ENCODE measurements around the gene LMO1.
A peak's percentile ranks its signal among the peaks of the same experiment; 100 is the strongest.

LMO1 gene

DNA sequence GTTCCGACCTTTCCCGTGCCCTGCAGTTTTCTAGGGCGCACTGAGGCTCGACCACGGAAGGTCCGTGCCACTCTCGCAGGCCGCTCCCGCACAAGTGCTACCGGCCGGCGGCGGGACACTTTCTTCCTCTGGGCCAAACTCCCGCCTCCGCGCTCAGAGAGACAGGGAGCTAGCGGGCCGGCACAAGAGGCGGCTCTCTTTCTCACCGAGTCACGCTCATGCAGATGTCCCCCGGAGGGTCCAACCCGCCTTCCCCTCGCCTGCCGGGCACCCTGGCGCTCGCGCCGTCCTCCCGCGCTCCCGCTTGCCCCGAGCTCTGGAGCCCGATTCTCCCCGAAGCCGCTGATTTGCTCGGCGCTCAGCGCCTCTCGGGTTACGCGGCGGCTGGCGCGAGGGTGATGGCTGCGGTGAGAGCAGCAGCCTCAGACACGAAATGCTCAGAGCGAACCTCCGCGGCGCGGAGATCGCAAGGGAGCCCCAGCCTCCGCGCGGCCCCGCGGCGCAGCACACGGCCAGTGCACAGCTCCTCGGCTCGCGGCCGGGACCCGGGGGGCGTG lies 1.0 kb downstream of the LMO1 start:
- Histone ChIP-seq H3K36me3 (ENCODE audit: control insufficient read depth in 1 of 2, insufficient read depth in 2 of 2, low read length in 2 of 2) (no peaks in the 10 kb centered on the region), H2AK5ac (ENCODE audit: low read length) (no peak overlapping the region), H4K12ac (ENCODE audit: low read depth, low read length) (no peak overlapping the region), H2BK120ac (ENCODE audit: insufficient read depth, low read length, poor library complexity) (no peak overlapping the region), H3K79me1 (ENCODE audit: low read length) (no peaks in the 10 kb centered on the region), H3K4me2 (ENCODE audit: low read length) (peak overlapping the region; percentile 90), H3K27ac (ENCODE audit: low read depth, low read length) (no peak overlapping the region), H3K4ac (ENCODE audit: low read depth, low read length) (no peak overlapping the region), H4K8ac (ENCODE audit: low read depth, low read length) (no peak overlapping the region), H3K4me3 (ENCODE audit: low read depth, low read length) (peak overlapping the region; percentile 68), H2AFZ (ENCODE audit: insufficient read depth, low read length, poor library complexity) (peak overlapping the region; percentile 6), H3K18ac (ENCODE audit: low read length) (no peak overlapping the region), H4K91ac (ENCODE audit: low read depth, low read length) (peak overlapping the region; percentile 30), H3K4me1 (ENCODE audit: control insufficient read depth in 1 of 2, insufficient read depth in 2 of 2, low read length in 2 of 2) (peaks cover under 1 to 7% of the 10 kb centered on the region in 2 experiments), H3K9me3 (ENCODE audit: insufficient read depth, low read depth, low read length) (peaks cover 4% of the 10 kb centered on the region), H2BK12ac (ENCODE audit: low read length) (no peak overlapping the region), H3K27me3 (ENCODE audit: insufficient read depth, low read length) (peaks cover 15% of the 10 kb centered on the region), H3K79me2 (ENCODE audit: control insufficient read depth, insufficient read depth, low read length, poor library complexity) (no peaks in the 10 kb centered on the region), H3K23ac (ENCODE audit: low read length) (no peak overlapping the region), H2BK5ac (ENCODE audit: low read depth, low read length, poor library complexity) (no peak overlapping the region), H3K14ac (ENCODE audit: low read length) (no peak overlapping the region), H3K9ac (ENCODE audit: low read length) (no peak overlapping the region)
- DNase-seq, result peak in 1 of 2 donors; percentile 46
- whole genome bisulfite sequencing (ENCODE audit: extremely low coverage, insufficient coverage, insufficient read length), result no CpG with 5 or more reads among the region's 66 CpGs

GRCh38 chr11:8261921-8262551 lies 1.6 kb downstream of the LMO1 start:
- H3K79me1 ChIP-seq (ENCODE audit: low read length), result no peaks in the 10 kb centered on the region
- no peak overlapping the region for H4K91ac ChIP-seq (ENCODE audit: low read depth, low read length)
- H3K4ac ChIP-seq (ENCODE audit: low read depth, low read length), result no peak overlapping the region
- no peak overlapping the region for H2BK12ac ChIP-seq (ENCODE audit: low read length)
- no peak overlapping the region for H2AK5ac ChIP-seq (ENCODE audit: low read length)
- peak overlapping the region; percentile 38 for H3K4me3 ChIP-seq (ENCODE audit: low read depth, low read length)
- H3K27ac ChIP-seq (ENCODE audit: low read depth, low read length), result no peak overlapping the region
- no peak overlapping the region for H3K23ac ChIP-seq (ENCODE audit: low read length)
- peak; percentile 50 to 75 for DNase-seq
- no peak overlapping the region for H4K12ac ChIP-seq (ENCODE audit: low read depth, low read length)
- H2AFZ ChIP-seq (ENCODE audit: insufficient read depth, low read length, poor library complexity), result no peak overlapping the region
- no peak overlapping the region for H2BK120ac ChIP-seq (ENCODE audit: insufficient read depth, low read length, poor library complexity)
- peak overlapping the region; percentile 5 for H3K18ac ChIP-seq (ENCODE audit: low read length)
- no peaks in the 10 kb centered on the region for H3K36me3 ChIP-seq (ENCODE audit: control insufficient read depth in 1 of 2, insufficient read depth in 2 of 2, low read length in 2 of 2)
- H2BK5ac ChIP-seq (ENCODE audit: low read depth, low read length, poor library complexity), result no peak overlapping the region
- no peak overlapping the region for H3K14ac ChIP-seq (ENCODE audit: low read length)
- no CpG with 5 or more reads among the region's 12 CpGs for WGBS (ENCODE audit: extremely low coverage, insufficient coverage, insufficient read length)
- H3K4me1 ChIP-seq (ENCODE audit: control insufficient read depth in 1 of 2, insufficient read depth in 2 of 2, low read length in 2 of 2), result peaks cover 0 to 6% of the 10 kb centered on the region in 2 experiments
- no peak overlapping the region for H4K8ac ChIP-seq (ENCODE audit: low read depth, low read length)
- H3K9ac ChIP-seq (ENCODE audit: low read length), result no peak overlapping the region
- H3K79me2 ChIP-seq (ENCODE audit: control insufficient read depth, insufficient read depth, low read length, poor library complexity), result no peaks in the 10 kb centered on the region
- peak overlapping the region; percentile 90 for H3K4me2 ChIP-seq (ENCODE audit: low read length)
- H3K9me3 ChIP-seq (ENCODE audit: insufficient read depth, low read depth, low read length), result peaks cover 4% of the 10 kb centered on the region
- peaks cover 9% of the 10 kb centered on the region for H3K27me3 ChIP-seq (ENCODE audit: insufficient read depth, low read length)

- H3K27ac ChIP-seq (ENCODE audit: low read depth, low read length), result no peak overlapping the region
- H3K23ac ChIP-seq (ENCODE audit: low read length), result no peak overlapping the region
- no peak overlapping the region for H3K4me2 ChIP-seq (ENCODE audit: low read length)
- H3K79me2 ChIP-seq (ENCODE audit: control insufficient read depth, insufficient read depth, low read length, poor library complexity), result no peaks in the 10 kb centered on the region
- H2BK12ac ChIP-seq (ENCODE audit: low read length), result no peak overlapping the region
- H3K4me3 ChIP-seq (ENCODE audit: low read depth, low read length), result no peak overlapping the region
- H3K27me3 ChIP-seq (ENCODE audit: insufficient read depth, low read length), result peaks cover 9% of the 10 kb centered on the region
- no peak overlapping the region for H4K91ac ChIP-seq (ENCODE audit: low read depth, low read length)
- H3K9ac ChIP-seq (ENCODE audit: low read length), result no peak overlapping the region
- H3K36me3 ChIP-seq (ENCODE audit: control insufficient read depth in 1 of 2, insufficient read depth in 2 of 2, low read length in 2 of 2), result no peaks in the 10 kb centered on the region
- no peak for DNase-seq
- H4K12ac ChIP-seq (ENCODE audit: low read depth, low read length), result no peak overlapping the region
- H2BK5ac ChIP-seq (ENCODE audit: low read depth, low read length, poor library complexity), result no peak overlapping the region
- no peak overlapping the region for H2AFZ ChIP-seq (ENCODE audit: insufficient read depth, low read length, poor library complexity)
- H4K8ac ChIP-seq (ENCODE audit: low read depth, low read length), result no peak overlapping the region
- H3K79me1 ChIP-seq (ENCODE audit: low read length), result no peaks in the 10 kb centered on the region
- H2BK120ac ChIP-seq (ENCODE audit: insufficient read depth, low read length, poor library complexity), result no peak overlapping the region
- peaks cover 0 to 6% of the 10 kb centered on the region in 2 experiments for H3K4me1 ChIP-seq (ENCODE audit: control insufficient read depth in 1 of 2, insufficient read depth in 2 of 2, low read length in 2 of 2)
- peaks cover 4% of the 10 kb centered on the region for H3K9me3 ChIP-seq (ENCODE audit: insufficient read depth, low read depth, low read length)
- no peak overlapping the region for H3K14ac ChIP-seq (ENCODE audit: low read length)
- H2AK5ac ChIP-seq (ENCODE audit: low read length), result no peak overlapping the region
- H3K18ac ChIP-seq (ENCODE audit: low read length), result no peak overlapping the region
- no CpG with 5 or more reads among the region's 2 CpGs for WGBS (ENCODE audit: extremely low coverage, insufficient coverage, insufficient read length)
- H3K4ac ChIP-seq (ENCODE audit: low read depth, low read length), result no peak overlapping the region
Observed at GRCh38 chr11:8261291-8261690, 2.4 kb downstream of the LMO1 start.

DNA sequence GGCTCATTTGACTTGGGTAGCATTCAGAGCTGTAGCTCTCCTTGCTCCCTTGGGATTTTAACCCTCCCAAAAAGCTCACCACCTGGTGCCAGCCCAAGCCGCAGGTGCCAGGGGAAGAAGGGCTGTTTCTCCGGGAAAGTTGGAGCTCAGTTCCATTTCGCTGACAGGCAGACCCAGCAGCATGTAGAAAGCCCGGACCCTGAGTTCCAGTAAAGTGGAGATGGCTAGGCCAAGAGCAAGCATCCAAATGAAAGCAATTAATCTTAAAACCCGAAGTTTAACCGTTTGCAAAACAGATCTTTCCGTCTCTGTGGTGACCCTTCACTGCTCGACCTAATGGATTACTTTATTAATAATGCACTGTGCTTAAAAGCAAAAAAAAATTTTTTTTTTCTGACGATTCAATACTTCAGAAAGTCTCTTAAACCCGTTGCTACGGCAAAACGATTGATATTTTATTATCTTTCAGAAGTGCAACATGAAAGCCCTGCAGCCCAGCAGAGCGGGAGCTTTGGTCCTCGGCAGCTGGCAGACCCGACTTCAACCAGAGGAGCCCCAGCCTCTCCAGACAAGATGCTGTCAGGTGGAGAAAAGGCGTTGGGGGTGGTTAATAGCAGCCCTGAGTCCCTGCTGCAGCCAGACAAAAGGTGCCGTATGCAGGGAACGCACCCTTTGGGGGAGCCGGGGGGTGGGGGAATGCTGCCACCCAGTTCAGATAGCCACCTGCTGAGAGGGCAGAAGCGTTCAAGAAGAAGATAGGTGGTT lies 3.3 kb downstream of the LMO1 start:
- H2BK12ac ChIP-seq (ENCODE audit: low read length), result no peak overlapping the region
- H3K9ac ChIP-seq (ENCODE audit: low read length), result no peak overlapping the region
- no peak overlapping the region for H3K4ac ChIP-seq (ENCODE audit: low read depth, low read length)
- H3K27me3 ChIP-seq (ENCODE audit: insufficient read depth, low read length), result peaks cover 9% of the 10 kb centered on the region
- peaks cover 0 to 6% of the 10 kb centered on the region in 2 experiments for H3K4me1 ChIP-seq (ENCODE audit: control insufficient read depth in 1 of 2, insufficient read depth in 2 of 2, low read length in 2 of 2)
- no peak overlapping the region for H3K27ac ChIP-seq (ENCODE audit: low read depth, low read length)
- H3K14ac ChIP-seq (ENCODE audit: low read length), result no peak overlapping the region
- no peak overlapping the region for H2AFZ ChIP-seq (ENCODE audit: insufficient read depth, low read length, poor library complexity)
- H4K12ac ChIP-seq (ENCODE audit: low read depth, low read length), result no peak overlapping the region
- H2AK5ac ChIP-seq (ENCODE audit: low read length), result no peak overlapping the region
- H3K18ac ChIP-seq (ENCODE audit: low read length), result no peak overlapping the region
- no CpG with 5 or more reads among the region's 20 CpGs for WGBS (ENCODE audit: extremely low coverage, insufficient coverage, insufficient read length)
- H3K4me3 ChIP-seq (ENCODE audit: low read depth, low read length), result no peak overlapping the region
- H3K23ac ChIP-seq (ENCODE audit: low read length), result no peak overlapping the region
- no peaks in the 10 kb centered on the region for H3K9me3 ChIP-seq (ENCODE audit: insufficient read depth, low read depth, low read length)
- DNase-seq, result no peak
- no peaks in the 10 kb centered on the region for H3K79me2 ChIP-seq (ENCODE audit: control insufficient read depth, insufficient read depth, low read length, poor library complexity)
- no peak overlapping the region for H3K4me2 ChIP-seq (ENCODE audit: low read length)
- H2BK120ac ChIP-seq (ENCODE audit: insufficient read depth, low read length, poor library complexity), result no peak overlapping the region
- no peak overlapping the region for H4K8ac ChIP-seq (ENCODE audit: low read depth, low read length)
- H2BK5ac ChIP-seq (ENCODE audit: low read depth, low read length, poor library complexity), result no peak overlapping the region
- no peaks in the 10 kb centered on the region for H3K36me3 ChIP-seq (ENCODE audit: control insufficient read depth in 1 of 2, insufficient read depth in 2 of 2, low read length in 2 of 2)
- H4K91ac ChIP-seq (ENCODE audit: low read depth, low read length), result no peak overlapping the region
- no peaks in the 10 kb centered on the region for H3K79me1 ChIP-seq (ENCODE audit: low read length)

All from trophoblast cell (in vitro differentiated cells and primary cell).